HG03378 (cell line): Measurements from ENCODE around the gene PTPRT.

Source experiments
- ATAC-seq: cut with Tn5 transposase; IDR thresholded peaks from one replicate; pipeline ENCODE4 v1.9.1; 2021; ENCODE audit warnings: mild to moderate bottlenecking, moderate library complexity; ENCODE audit not compliant: unreplicated experiment

Gene PTPRT

GRCh38 chr20:42646250-42646649 lies 543.5 kb downstream of the PTPRT start:
- no peak for ATAC-seq

DNA sequence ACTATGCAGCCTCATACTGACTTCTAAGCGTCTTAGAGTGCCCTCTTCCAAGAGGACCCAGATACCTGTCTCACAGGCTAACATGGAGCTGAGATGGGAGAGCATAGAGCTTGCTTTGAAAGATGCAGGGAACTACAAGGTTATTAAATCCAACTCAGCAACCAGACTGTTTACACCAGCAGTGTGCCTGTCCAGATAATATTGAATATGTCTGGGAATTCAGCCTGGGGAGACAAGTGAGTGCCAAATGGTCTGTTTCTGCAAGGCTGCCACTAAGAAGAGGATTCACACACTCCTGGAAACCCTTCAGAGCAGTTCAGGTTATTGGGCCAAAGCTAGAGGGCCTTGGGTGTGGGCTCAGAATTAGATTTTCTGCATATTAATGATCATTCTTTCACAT lies 547.8 kb downstream of the PTPRT start:
- ATAC-seq, result no peak

DNA sequence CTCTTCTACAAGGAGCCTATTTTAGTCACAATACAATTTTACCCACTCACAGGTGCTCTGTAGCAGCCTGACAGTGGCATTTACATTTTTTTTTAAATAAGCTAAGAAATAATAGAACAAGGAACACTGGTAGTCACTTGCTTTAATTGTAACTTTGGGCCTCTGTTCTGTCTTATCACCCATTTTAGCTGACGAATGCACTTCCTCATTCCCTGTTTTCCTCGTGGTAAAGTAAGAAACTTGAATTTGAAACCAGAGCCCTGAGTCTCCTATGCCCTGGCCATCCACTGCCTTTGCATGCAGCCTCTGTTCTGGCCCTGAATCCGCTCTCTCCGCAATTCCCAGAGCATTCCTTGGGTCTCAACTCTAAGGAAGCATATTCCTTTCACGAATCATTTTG lies 550.6 kb downstream of the PTPRT start:
- ATAC-seq, result no peak

- no peak for ATAC-seq
Observed at GRCh38 chr20:42635699-42636411, 553.9 kb downstream of the PTPRT start.

DNA sequence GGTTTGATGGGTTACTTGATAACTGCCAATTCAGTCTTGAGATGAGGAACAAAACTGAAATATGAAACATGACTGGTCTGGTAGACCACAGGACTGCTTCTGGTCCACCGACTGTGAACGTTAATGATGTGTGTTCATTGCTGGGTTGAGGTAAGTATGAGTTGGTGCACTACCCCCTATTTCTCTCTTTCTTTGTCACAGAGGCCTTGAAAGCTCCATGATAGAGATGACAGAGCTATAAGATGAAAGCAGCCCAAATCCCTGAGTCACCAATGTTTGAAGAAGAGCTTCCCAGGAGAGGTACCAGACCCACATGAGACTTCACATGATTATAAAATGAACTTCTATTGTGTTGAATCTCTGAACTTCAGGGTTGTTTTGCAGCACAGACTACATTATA lies 555.5 kb downstream of the PTPRT start:
- no peak for ATAC-seq

GRCh38 chr20:42628683-42629082 lies 561.0 kb downstream of the PTPRT start:
- no peak for ATAC-seq

DNA sequence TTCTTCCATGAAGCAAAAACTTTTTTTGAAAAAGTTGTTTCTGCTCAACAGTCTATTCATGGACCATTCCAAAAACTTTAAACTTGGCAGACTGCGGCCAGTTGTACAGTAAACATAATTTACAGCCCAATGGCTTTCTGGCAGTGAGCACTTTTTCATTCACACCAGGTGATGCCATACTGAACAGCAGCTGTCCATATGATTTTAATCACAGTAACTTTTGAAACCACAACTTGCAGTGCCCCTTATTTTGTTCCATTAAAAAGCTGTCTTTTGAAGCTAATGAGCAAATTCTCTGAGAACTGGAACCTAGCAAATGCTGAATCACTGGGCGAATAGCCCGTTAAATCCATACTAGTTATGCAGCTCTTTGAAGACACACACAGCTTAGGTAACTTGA lies 576.6 kb downstream of the PTPRT start:
- no peak for ATAC-seq

GRCh38 chr20:42611889-42612837 lies 577.5 kb downstream of the PTPRT start:
- no peak for ATAC-seq

GRCh38 chr20:42611423-42611822 lies 578.3 kb downstream of the PTPRT start:
- ATAC-seq, result no peak

DNA sequence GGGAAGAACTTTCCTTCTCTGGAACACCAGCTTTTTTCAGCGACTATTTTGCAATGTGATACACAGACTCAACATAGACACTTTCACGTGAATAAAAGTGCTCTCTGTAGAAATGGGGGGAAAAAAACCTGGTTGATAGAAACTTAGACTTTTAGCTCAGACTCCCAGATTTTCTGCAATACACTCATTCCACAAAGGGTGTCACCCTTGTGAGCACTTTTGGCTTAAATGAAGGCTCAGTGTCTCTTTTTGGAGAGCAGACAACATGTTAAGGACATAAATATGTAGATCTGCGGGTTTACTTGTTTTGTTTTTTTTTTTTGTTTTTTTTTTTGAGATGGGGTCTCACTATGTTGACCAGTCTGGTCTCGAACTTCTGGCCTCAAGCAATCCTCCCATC lies 579.6 kb downstream of the PTPRT start:
- ATAC-seq, result no peak

DNA sequence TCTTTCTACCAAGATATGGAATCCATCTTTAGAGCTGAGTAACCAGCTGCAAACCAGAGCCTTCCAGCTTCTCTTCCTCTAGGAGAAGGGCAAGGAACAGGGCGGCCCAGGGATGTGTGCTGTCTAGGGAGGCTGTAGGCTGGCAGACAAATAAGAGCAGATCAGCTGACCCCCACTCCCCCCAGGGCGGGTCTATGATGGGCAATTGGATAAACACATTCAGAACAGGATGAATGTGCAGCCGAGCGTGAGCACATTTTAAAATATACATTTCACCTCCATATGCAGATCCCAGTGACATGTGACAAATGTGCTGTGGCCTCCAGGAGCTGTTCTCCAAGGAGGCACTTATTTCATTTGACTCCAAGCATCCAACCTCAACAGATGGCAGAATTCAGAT lies 580.1 kb downstream of the PTPRT start:
- ATAC-seq, result no peak

DNA sequence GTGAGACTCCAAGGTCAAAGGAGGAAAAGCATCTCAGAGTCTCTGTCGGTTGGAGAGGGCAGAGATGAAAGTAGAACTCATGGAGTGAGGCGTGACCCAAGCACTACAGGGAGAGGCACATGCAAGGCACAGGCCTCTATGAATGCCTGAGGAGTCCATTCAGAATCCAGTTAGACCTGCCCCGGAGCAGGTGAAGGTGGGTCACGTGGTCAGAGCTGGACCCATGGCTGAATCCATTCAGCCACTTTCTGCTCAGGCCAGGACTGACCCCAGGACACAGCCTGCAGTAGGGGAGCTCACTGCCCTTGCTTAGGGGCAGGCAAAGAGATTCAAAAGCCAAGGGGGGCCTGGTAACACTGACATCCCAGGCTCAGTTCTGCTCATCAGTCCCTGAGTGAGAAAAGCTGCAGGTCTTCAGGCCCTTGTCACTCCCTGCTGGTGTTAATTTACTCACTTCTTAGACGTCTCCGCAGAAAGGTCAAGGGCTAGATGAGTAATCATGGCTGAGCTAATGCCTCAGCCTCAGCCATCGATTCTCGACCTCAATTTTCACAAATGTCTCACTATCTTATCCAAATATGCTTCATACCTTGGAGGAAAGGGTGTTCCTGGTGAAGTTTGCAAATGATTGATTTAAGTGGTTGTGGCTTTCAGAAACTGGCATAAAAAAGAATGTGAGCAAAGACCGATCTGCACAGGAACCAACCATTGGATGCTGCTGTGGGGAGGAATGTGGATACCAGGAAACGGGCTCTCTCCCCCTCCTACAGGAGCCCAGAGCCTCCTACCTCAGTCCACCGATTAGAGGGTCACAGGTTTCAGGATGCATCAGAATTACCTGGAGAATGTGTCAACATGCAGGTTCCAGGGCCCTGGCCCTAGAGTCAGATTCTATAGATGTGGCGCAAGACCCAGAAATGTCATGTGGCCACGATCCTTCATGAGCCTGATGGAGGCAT lies 584.4 kb downstream of the PTPRT start:
- ATAC-seq, result no peak

DNA sequence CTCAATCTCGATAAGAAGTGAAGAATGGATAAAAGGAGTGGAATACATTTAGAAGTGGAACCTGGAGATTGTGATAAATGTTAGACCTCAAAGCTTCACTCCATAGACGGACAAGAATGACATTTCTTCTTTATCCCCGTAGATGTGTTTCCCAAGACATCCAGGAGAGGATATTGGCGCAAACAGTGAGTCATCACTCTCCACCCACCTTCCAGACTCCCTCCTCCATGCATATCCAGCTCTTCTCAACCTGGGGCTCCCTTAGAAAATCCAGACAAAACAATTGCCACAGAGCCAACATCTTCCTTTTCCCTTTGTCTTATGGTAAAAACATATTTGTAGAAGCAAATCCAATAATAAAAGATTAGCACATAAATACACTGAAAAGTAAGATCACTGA lies 586.1 kb downstream of the PTPRT start:
- no peak for ATAC-seq

- ATAC-seq, result no peak
Observed at GRCh38 chr20:42598581-42598980, 591.1 kb downstream of the PTPRT start.

DNA sequence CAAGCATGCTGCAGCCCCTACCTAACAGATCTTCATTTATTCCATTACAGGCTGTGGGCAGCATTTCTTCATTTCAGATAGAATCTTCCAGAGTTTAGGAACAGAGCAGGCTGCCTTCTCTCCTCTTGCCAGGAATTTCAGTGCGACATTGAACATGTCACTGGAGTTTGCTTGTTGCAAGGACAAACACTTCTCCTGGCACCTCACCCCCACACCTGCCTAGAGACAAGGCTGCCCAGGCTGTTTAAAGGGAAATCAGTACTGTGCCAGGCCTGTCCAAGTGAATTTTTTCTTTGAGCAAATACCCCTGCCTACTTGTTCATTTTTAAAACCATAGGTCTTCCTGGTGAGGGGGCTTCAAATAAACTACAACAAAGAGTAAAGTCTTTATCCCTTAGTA lies 594.1 kb downstream of the PTPRT start:
- no peak for ATAC-seq

GRCh38 chr20:42594659-42595058 lies 595.0 kb downstream of the PTPRT start:
- ATAC-seq, result no peak

DNA sequence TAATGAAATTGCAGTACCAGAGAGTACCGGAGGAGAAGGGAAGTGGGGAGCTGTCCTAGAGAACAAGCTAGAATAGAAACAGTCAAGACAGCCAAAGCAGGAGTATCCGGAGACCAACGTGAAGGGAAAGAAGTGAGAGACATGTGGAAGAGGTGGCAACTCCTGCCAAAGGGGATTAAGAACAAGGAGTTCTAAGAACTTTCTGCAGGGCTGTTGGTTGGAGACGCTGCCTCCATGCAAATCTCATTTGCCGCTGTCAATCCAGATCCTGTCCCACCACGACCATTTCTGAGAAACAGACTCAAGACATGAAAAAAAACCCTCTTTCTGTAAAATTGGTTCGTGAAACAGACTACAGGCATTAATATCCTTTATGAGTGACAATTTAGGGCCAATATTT lies 595.7 kb downstream of the PTPRT start:
- no peak for ATAC-seq

- no peak for ATAC-seq
Observed at GRCh38 chr20:42589976-42590639, 599.6 kb downstream of the PTPRT start.

- no peak for ATAC-seq
Observed at GRCh38 chr20:42588847-42589246, 600.9 kb downstream of the PTPRT start.

GRCh38 chr20:42587427-42587826 lies 602.3 kb downstream of the PTPRT start:
- no peak for ATAC-seq

DNA sequence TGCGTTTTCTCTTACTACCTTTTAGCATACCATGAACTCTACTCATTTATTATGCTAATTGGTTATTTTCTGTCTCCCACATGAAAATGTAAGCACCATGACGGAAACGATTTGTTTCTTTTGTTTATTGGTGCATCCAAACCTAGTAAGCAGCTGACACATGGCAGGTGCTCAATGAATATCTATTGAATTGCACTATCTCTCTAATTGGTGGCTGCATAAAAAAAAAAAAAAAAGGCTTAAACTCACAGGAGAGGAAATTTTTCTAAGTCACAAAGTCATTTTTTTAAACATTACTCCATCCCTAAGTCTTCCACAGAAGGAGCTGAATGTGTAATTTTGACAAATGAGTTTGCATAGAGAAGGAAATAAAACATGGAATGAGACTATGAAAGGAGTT lies 608.4 kb downstream of the PTPRT start:
- no peak for ATAC-seq
